ENCODE measurements around the gene GPS1. TPM values are rescaled to one million over a fixed set of nuclear protein-coding genes. Genes with fewer than 3 reads are reported as not detected.

Gene GPS1
- total RNA-seq, 4 donors from 2014 or later = 76.0 to 326 (median 85.6) TPM

DNA sequence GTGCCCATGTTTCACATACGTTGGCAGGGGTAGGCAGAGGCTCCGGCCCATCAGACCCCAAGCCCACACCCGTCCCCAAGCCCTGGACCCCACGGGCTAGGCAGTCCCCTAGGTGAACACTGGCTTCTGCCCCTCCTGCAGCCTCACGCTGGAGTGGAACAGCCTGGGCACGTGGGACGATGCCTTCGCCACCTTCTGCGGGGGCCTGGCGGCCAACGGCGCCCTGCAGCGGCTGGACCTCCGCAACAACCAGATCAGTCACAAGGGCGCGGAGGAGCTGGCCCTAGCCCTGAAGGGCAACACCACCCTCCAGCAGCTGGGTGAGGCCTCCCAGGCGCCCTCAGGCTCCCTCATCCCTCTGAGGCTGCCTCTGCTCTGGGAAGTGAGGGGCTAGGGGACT, 26.8 kb upstream of the GPS1 start:
- Histone ChIP-seq H3K4me1 (peaks cover 0 to 20% of the 10 kb centered on the region in 2 donors), H3K36me3 (no peaks in the 10 kb centered on the region), H3K27ac (no peak overlapping the region), H3K9me3 (no peaks in the 10 kb centered on the region), H3K4me3 (no peak overlapping the region), H3K27me3 (no peaks in the 10 kb centered on the region)
- intact Hi-C loops (cut with DNase I; ENCODE audit: low total_unique reads) = no loop called here
- no peak for TF ChIP-seq POLR2A (IDR thresholded peaks at IDR 0.05)
- TF ChIP-seq, protein P1, sequence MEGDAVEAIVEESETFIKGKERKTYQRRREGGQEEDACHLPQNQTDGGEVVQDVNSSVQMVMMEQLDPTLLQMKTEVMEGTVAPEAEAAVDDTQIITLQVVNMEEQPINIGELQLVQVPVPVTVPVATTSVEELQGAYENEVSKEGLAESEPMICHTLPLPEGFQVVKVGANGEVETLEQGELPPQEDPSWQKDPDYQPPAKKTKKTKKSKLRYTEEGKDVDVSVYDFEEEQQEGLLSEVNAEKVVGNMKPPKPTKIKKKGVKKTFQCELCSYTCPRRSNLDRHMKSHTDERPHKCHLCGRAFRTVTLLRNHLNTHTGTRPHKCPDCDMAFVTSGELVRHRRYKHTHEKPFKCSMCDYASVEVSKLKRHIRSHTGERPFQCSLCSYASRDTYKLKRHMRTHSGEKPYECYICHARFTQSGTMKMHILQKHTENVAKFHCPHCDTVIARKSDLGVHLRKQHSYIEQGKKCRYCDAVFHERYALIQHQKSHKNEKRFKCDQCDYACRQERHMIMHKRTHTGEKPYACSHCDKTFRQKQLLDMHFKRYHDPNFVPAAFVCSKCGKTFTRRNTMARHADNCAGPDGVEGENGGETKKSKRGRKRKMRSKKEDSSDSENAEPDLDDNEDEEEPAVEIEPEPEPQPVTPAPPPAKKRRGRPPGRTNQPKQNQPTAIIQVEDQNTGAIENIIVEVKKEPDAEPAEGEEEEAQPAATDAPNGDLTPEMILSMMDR (IDR thresholded peaks at IDR 0.05) = no peak
- no peak for DNase-seq

DNA sequence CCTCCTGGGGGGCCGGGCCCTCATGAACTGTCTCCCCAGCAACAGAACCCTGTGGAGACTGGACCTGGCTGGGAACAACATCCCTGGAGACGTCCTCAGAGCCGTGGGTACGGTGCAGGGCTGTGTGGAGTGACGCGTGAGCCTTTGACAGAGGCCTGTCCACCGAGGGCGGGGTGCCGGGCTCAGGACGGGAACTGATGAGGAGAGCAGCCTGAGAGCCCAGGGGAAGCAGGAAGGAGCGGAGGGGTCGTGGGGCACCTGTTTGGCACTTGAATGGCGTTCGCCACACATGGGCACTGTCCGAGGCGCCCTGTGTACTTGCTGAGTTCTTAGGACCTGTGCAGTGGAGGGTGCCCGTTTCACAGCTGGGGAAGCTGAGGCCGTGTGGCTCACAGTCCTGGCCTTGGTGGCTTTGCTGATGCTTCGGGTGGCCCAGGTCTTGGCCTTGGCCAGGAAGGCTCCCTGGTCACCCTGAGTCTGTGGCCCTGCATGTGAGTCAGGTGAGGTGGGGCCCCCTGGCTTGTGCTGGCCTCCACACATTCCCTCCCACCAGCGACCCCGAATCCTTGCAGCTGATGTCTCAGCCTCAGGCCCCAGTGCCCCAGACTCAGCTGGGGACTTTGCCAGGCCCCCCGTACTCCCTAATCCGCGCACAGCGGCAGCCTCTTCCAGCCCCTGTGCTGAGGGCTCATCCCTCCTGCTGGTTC, 26.1 kb upstream of the GPS1 start:
- no peak overlapping the region for H3K27ac ChIP-seq
- H3K27me3 ChIP-seq = no peaks in the 10 kb centered on the region
- intact Hi-C loops (cut with DNase I; ENCODE audit: low total_unique reads) = no loop called here
- no peak overlapping the region for H3K4me3 ChIP-seq
- no peak for DNase-seq
- no peaks in the 10 kb centered on the region for H3K36me3 ChIP-seq
- peaks cover 0 to 24% of the 10 kb centered on the region in 2 donors for H3K4me1 ChIP-seq
- TF ChIP-seq, protein P1 (IDR thresholded peaks at IDR 0.05) = no peak
- TF ChIP-seq POLR2A (IDR thresholded peaks at IDR 0.05) = no peak
- no peaks in the 10 kb centered on the region for H3K9me3 ChIP-seq

DNA sequence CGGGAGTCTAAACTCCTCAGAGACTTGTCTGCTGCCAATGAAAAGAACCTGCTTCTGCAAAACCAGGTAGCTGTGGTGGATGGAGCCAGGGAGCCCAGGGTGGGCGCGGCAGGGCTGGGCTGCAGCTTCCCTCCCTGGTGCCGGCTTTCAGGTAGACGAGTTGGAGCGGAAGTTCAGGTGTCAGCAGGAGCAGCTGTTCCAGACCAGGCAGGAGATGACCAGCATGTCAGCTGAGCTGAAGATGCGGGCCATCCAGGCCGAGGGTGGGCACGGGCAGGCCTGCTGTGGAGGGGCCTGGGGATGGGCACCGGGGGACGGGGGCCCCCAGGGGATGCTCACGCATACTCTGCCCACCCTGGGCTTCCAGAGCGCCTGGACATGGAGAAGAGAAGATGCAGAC, 23.5 kb upstream of the GPS1 start:
- Histone ChIP-seq H3K36me3 (no peaks in the 10 kb centered on the region), H3K4me3 (no peak overlapping the region), H3K9me3 (no peaks in the 10 kb centered on the region), H3K27ac (no peak overlapping the region), H3K27me3 (peaks cover 0 to 3% of the 10 kb centered on the region in 2 donors), H3K4me1 (peaks cover 0 to 19% of the 10 kb centered on the region in 2 donors)
- intact Hi-C loops (cut with DNase I; ENCODE audit: low total_unique reads) = no loop called here
- no peak for TF ChIP-seq POLR2A (IDR thresholded peaks at IDR 0.05)
- TF ChIP-seq, protein P1 (IDR thresholded peaks at IDR 0.05) = no peak
- no peak for DNase-seq

DNA sequence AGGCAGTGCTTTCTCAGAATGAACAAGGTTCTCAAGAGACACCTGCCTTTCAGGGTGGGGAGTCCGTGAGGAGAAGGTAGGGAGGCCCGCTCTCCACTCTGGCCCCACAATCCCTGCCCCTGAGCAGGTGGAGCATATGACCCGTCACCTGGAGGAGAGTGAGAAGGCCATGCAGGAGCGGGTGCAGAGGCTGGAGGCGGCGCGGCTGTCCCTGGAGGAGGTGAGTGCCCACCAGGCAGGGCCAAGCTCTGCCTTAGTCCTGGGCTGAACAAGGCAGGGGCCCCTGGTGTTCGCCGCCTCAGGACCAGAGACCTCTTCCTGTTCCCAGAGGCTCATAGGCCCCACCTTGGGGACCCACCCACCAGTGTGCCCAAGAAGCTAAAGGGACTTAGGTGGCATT, 22.7 kb upstream of the GPS1 start:
- H3K27me3 ChIP-seq = peaks cover 0 to 3% of the 10 kb centered on the region in 2 donors
- H3K36me3 ChIP-seq = no peaks in the 10 kb centered on the region
- DNase-seq = no peak
- no peak overlapping the region for H3K4me3 ChIP-seq
- intact Hi-C loops (cut with DNase I; ENCODE audit: low total_unique reads) = no loop called here
- H3K9me3 ChIP-seq = no peaks in the 10 kb centered on the region
- H3K4me1 ChIP-seq = peaks cover 0 to 15% of the 10 kb centered on the region in 2 donors
- TF ChIP-seq POLR2A (IDR thresholded peaks at IDR 0.05) = no peak
- TF ChIP-seq, protein P1 (IDR thresholded peaks at IDR 0.05) = no peak
- H3K27ac ChIP-seq = no peak overlapping the region

DNA sequence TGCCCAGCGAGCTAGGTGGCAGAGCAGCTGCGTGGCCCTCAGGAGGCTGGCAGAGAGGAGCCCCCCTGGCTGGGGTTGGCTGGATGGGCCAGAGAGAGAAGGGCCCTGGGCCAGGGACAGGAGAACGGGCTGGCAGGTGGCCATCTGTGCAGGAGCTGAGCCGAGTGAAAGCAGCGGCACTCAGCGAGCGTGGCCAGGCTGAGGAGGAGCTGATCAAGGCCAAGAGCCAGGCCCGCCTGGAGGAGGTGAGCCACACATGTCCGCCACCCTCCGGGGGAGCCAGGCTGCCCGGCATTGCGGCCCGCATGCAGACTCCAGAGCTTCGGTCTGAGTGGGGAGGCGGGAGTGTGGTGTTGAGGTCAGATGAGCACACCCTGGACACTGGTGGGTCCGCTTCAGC, 22.3 kb upstream of the GPS1 start:
- no peaks in the 10 kb centered on the region for H3K36me3 ChIP-seq
- H3K9me3 ChIP-seq = no peaks in the 10 kb centered on the region
- H3K4me1 ChIP-seq = peaks cover 0 to 12% of the 10 kb centered on the region in 2 donors
- peaks cover 0 to 3% of the 10 kb centered on the region in 2 donors for H3K27me3 ChIP-seq
- TF ChIP-seq POLR2A (IDR thresholded peaks at IDR 0.05) = no peak
- TF ChIP-seq, protein P1 (IDR thresholded peaks at IDR 0.05) = no peak
- no peak overlapping the region for H3K4me3 ChIP-seq
- no peak for DNase-seq
- intact Hi-C loops (cut with DNase I; ENCODE audit: low total_unique reads) = no loop called here
- H3K27ac ChIP-seq = no peak overlapping the region

All from uterus (tissue), 4 donors.